Fibroblast of skin of back (primary cell): ENCODE data around the gene SPATA16.
"Not testable (repeated sequence)": the region's sequence is repeated elsewhere in the genome, so short reads cannot be mapped to it uniquely, and the experiment has no call there.

Experiments
- DNase-seq: peaks from one replicate; pipeline ENCODE4 v3.0.0-alpha.2; 2013

Gene SPATA16

GRCh38 chr3:173003956-173004355, 137.1 kb downstream of the SPATA16 start:
- DNase-seq = no peak

- DNase-seq = no peak
Observed at GRCh38 chr3:173003471-173003870, 137.6 kb downstream of the SPATA16 start.

GRCh38 chr3:173001622-173002021, 139.4 kb downstream of the SPATA16 start:
- no peak for DNase-seq

- no peak for DNase-seq
Observed at GRCh38 chr3:173000553-173000952, 140.5 kb downstream of the SPATA16 start.

- DNase-seq = no peak
Observed at GRCh38 chr3:172993412-172993811, 147.6 kb downstream of the SPATA16 start.

- DNase-seq = no peak
Observed at GRCh38 chr3:172991424-172991996, 149.5 kb downstream of the SPATA16 start.

- DNase-seq = no peak
Observed at GRCh38 chr3:172989373-172989772, 151.7 kb downstream of the SPATA16 start.

GRCh38 chr3:172987273-172987672, 153.8 kb downstream of the SPATA16 start:
- no peak for DNase-seq

- DNase-seq = no peak
Observed at GRCh38 chr3:172984914-172985313, 156.1 kb downstream of the SPATA16 start.

- no peak for DNase-seq
Observed at GRCh38 chr3:172982736-172983364, 158.2 kb downstream of the SPATA16 start.

GRCh38 chr3:172981407-172981983, 159.5 kb downstream of the SPATA16 start:
- no peak for DNase-seq

- peak; percentile 16 for DNase-seq
Observed at GRCh38 chr3:172980849-172981248, 160.2 kb downstream of the SPATA16 start.

- DNase-seq = no peak
Observed at GRCh38 chr3:172977696-172978095, 163.3 kb downstream of the SPATA16 start.

- no peak for DNase-seq
Observed at GRCh38 chr3:172974969-172975368, 166.1 kb downstream of the SPATA16 start.

GRCh38 chr3:172973799-172974198, 167.2 kb downstream of the SPATA16 start:
- no peak for DNase-seq

GRCh38 chr3:172972717-172973116, 168.3 kb downstream of the SPATA16 start:
- no peak for DNase-seq

- no peak for DNase-seq
Observed at GRCh38 chr3:172972067-172972466, 169.0 kb downstream of the SPATA16 start.

- no peak for DNase-seq
Observed at GRCh38 chr3:172968646-172969045, 172.4 kb downstream of the SPATA16 start.

GRCh38 chr3:172965256-172965655, 175.8 kb downstream of the SPATA16 start:
- no peak for DNase-seq

- not testable (repeated sequence) for DNase-seq
Observed at GRCh38 chr3:172960626-172961182, 180.3 kb downstream of the SPATA16 start.

GRCh38 chr3:172958565-172958964, 182.5 kb downstream of the SPATA16 start:
- no peak for DNase-seq

- no peak for DNase-seq
Observed at GRCh38 chr3:172953571-172953970, 187.5 kb downstream of the SPATA16 start.

GRCh38 chr3:172951511-172951910, 189.5 kb downstream of the SPATA16 start:
- DNase-seq = no peak

GRCh38 chr3:172946061-172946460, 195.0 kb downstream of the SPATA16 start:
- DNase-seq = no peak
